IPS DF 4.7 (cell line): ENCODE data around the gene GH2.
"Not testable (repeated sequence)": the region's sequence is repeated elsewhere in the genome, so short reads cannot be mapped to it uniquely, and the experiment has no call there.

Experiments used
- DNase-seq: peaks from one replicate; pipeline ENCODE4 v3.0.0-alpha.2; 2013; ENCODE audit warnings: low spot score; ENCODE audit errors: extremely low read depth

GH2 gene

GRCh38 chr17:63881935-63882601 is at the start of gene GH2:
Gene GH2, minus strand, starts transcription at chr17:63881944. Its CDS starts 143 bp downstream, at chr17:63881801.
- peak; percentile 56 for DNase-seq

GRCh38 chr17:63930951-63931575 is 49.3 kb upstream of the GH2 start:
- no peak for DNase-seq

- DNase-seq = no peak
Observed at GRCh38 chr17:63929860-63930766, 48.4 kb upstream of the GH2 start.

- DNase-seq = no peak
Observed at GRCh38 chr17:63928966-63929695, 47.4 kb upstream of the GH2 start.

DNA sequence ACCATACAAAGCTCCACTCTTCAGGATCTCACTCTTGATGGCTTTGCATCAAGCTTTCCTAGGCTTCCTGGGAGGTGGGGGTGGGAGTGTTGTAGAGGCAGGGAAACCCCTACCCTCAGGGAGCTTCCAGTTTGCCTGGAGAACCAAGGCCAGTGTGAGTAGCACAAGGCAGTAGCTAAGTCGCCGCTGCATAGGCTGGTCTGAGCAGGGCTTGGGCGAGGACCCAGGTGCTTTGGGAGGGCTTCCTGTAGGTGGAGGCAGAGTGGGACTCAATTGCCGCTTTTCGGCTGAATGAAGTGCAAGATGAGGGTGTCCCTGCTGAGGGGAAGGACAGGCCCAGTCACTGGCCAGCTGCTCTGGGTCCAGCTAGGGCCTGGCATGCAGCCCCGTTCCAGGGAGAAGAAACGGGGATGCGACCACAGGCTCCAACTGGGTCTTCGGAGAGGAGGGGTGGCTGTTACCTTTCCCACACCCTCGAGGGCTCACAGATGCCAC is 46.5 kb upstream of the GH2 start:
- no peak for DNase-seq

- DNase-seq = no peak
Observed at GRCh38 chr17:63927464-63928171, 45.9 kb upstream of the GH2 start.

GRCh38 chr17:63926164-63926563 is 44.4 kb upstream of the GH2 start:
- DNase-seq = no peak

- no peak for DNase-seq
Observed at GRCh38 chr17:63925615-63926014, 43.9 kb upstream of the GH2 start.

- not testable (repeated sequence) for DNase-seq
Observed at GRCh38 chr17:63922402-63922801, 40.7 kb upstream of the GH2 start.

- DNase-seq = not testable (repeated sequence)
Observed at GRCh38 chr17:63920779-63921178, 39.0 kb upstream of the GH2 start.

DNA sequence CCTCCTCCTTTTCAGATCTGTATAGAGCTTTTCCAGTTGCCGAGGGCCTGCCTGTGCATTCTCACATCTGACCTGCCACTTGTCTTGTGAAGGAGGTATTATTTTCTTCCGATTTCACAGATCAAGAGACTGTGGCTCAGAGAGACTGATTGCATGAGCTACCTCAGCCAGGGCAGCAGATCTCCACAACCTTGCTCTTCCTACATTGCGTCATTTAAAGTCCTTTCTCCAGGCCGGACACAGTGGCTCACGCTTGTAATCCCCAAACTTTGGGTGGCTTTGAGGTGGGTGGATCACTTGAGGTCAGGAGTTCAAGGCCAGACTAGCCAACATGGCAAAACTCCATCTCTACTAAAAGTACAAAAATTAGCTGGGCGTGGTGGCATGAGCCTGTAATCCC is 38.3 kb upstream of the GH2 start:
- not testable (repeated sequence) for DNase-seq

GRCh38 chr17:63919311-63919723 is 37.6 kb upstream of the GH2 start:
- no peak for DNase-seq

- DNase-seq = not testable (repeated sequence)
Observed at GRCh38 chr17:63918789-63919305, 37.1 kb upstream of the GH2 start, which contains the start of gene GH1. Gene GH1, minus strand, starts transcription at chr17:63918839. Its CDS starts 63 bp downstream, at chr17:63918776.

DNA sequence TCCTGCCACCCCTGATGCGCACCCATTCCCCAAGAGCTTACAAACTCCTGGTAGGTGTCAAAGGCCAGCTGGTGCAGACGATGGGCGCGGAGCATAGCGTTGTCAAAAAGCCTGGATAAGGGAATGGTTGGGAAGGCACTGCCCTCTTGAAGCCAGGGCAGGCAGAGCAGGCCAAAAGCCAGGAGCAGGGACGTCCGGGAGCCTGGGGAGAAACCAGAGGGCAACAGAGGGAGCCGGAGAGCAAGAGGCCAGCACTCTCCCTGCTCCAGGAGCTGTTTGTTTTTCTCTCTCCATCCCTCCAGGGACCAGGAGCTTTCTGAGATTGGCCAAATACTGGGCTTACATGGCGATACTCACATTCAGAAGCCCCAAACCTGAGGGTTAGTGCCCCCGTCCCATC is 36.6 kb upstream of the GH2 start:
- DNase-seq = no peak

- no peak for DNase-seq
Observed at GRCh38 chr17:63917646-63918045, 35.9 kb upstream of the GH2 start.

GRCh38 chr17:63917206-63917605 is 35.5 kb upstream of the GH2 start:
- not testable (repeated sequence) for DNase-seq

DNA sequence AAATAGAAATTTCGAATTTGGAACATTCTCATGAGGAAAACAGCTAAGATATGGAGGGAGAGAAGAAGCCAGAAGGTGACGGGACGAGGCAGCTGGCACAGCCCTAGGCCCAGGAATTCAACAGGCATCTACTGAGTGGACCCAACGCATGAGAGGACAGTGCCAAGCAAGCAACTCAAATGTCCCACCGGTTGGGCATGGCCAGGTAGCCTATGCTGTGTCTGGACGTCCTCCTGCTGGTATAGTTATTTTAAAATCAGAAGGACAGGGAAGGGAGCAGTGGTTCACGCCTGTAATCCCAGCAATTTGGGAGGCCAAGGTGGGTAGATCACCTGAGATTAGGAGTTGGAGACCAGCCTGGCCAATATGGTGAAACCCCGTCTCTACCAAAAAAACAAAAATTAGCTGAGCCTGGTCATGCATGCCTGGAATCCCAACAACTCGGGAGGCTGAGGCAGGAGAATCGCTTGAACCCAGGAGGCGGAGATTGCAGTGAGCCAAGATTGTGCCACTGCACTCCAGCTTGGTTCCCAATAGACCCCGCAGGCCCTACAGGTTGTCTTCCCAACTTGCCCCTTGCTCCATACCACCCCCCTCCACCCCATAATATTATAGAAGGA is 34.9 kb upstream of the GH2 start:
- no peak for DNase-seq

GRCh38 chr17:63915753-63916152 is 34.0 kb upstream of the GH2 start:
- not testable (repeated sequence) for DNase-seq

GRCh38 chr17:63914471-63914870 is 32.7 kb upstream of the GH2 start:
- DNase-seq = no peak

DNA sequence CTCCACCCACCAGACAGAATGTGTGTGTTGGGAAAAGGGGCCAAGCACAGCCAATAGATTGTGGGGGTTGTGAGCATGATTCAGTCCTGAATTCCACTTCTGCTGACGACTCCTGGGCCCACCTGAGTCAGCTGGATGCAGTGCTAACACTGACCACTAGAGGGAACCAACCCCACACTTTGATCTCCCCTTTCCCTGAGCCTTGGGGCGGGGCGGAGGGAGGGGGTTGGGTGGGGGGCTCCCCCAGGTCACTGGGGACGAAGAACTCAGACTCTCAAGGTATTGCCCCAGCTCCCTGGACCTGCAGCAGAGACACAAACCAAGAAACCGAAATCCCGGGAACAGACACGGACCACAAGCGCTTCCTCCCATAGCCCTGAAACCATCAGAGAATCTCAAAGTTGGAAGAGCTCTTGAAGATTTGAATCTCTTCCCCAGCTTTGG is 29.9 kb upstream of the GH2 start:
- DNase-seq = no peak
